ENCODE measurements around the gene ADAP1.
"Not testable (repeated sequence)": the region's sequence is repeated elsewhere in the genome, so short reads cannot be mapped to it uniquely, and the experiment has no call there.

DNA sequence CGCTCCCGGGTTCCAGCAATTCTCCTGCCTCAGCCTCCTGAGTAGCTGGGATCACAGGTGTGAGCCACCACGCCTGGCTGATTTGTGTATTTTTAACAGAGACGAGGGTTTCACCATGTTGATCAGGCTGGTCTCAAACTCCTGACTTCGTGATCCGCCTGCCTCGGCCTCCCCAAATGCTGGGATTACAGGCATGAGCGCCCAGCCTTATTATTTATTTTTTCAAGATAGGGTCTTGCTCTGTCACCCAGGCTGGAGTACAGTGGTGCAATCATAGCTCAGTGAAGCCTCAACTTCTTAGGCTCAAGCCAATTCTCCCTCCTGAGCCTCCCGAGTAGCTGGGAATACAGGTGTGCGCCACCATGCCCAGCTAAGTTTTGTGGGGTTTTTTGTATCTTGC, 5.3 kb upstream of the ADAP1 start:
- not testable (repeated sequence) for TF ChIP-seq CC2D1A (CRISPR knock-in tag; IDR thresholded peaks at IDR 0.05); SOX6 (IDR thresholded peaks at IDR 0.05); SOX6 (CRISPR knock-in tag; IDR thresholded peaks at IDR 0.05)
